ENCODE measurements around the gene GART.
"Not testable (repeated sequence)": the region's sequence is repeated elsewhere in the genome, so short reads cannot be mapped to it uniquely, and the experiment has no call there.

Gene GART

GRCh38 chr21:33469183-33469582, 72.7 kb downstream of the GART start:
- DNase-seq (ENCODE audit: low read depth in 2 of 2): not testable (repeated sequence)

- DNase-seq (ENCODE audit: low read depth in 2 of 2): no peak
These were observed 80.2 kb downstream of the GART start for GRCh38 chr21:33461538-33462250.

- DNase-seq (ENCODE audit: low read depth in 2 of 2): no peak
These were observed 83.1 kb downstream of the GART start for GRCh38 chr21:33458861-33459260.

GRCh38 chr21:33455686-33456446, 86.1 kb downstream of the GART start:
- DNase-seq (ENCODE audit: low read depth in 2 of 2): no peak
